NCI-H748 (cell line): ENCODE data around the gene HABP4.
"Not testable (repeated sequence)": the region's sequence is repeated elsewhere in the genome, so short reads cannot be mapped to it uniquely, and the experiment has no call there.

Experiments used
- DNase-seq: peaks from one replicate; lab custom pipeline; 2025; ENCODE audit not compliant: unreplicated experiment; lab: John Stamatoyannopoulos, UW

The HABP4 gene

DNA sequence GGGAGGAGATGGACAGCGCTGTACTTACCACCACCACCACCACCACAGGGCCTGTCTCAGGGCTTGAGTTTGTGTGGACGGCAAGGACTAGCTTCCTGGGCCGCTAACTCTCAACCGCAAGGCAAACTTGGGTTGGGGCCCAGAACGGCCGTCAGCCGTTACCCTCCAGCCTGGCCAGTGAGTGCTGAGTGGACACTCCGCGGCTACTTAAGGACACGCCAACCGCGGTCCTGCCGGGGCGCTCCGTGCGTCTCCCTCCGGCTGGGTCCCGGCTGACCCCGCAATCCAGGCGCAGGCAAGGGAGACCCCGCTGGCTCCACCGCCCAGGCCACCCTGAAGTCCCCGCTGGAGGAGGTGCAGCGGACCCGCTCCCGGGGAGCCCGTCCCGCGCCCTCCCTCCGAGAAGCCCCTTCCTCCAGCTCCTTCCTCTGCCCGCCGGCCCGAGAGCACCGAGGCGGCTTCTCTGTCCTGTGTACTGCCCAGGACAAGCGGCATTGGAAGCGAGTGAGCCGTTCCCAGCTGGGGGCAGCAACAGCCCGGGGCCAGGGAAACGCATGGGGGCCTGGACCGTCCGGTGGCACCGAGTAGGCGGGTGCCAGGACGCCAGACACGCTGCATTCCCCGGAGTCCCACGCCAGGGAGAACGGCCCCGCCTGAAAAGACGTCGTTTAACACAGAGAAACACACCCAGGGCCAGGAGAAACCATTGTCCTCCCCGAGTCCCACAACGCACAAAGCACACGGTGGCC, 46.6 kb downstream of the HABP4 start:
- DNase-seq = no peak

DNA sequence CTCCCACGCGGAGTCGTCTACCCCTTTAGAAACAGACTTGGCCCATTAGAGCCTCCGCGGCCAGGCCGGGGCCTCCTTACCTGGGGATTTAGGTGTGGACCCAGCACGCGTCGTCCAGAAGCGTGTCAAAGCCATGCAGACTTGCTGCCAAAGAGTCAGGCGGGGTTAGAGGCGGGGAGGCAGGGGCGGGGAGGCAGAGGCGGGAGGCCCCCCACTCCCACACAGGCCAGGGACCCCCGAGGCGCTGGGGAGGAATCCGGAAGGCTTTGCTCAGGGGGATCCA, 47.1 kb downstream of the HABP4 start:
- no peak for DNase-seq

DNA sequence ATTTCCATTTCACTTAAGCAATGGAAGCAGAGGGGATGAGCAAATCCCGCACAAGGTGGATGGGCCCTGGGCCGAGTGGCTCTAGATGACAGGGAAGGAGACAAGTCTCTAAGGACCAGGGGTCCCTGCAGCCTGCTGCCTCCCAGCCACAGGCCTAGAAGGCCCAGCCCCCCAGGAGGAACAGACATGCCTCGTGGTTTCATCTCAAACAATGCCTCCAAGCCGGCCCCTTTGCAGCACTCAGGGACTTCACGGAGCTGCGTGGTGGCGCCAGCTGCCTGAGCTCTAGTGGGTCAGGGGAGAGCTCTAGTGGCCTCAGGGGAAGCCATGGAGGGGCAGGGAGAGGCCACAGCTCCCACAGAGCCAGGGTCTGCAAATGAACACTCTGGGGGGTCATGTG, 48.8 kb downstream of the HABP4 start:
- no peak for DNase-seq

DNA sequence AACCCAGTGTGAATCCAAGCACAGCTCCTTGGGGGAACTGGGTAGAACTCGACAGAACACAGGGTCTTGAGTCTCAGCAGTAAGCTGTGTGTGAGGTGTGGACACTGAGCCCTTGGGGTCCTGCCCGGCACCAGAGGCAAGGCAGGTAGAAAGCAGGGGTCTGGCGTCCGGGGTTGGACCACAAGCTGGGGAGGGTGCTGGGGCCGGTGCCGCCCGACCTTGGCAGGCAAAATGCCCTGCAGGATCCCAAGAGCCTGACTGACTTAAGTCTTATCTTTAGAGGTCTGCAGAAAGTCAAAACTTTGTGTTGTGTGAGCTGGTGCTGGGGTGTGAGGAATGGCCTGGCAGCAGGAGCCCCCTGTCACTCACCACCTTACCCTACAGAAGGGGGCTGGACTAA, 49.3 kb downstream of the HABP4 start:
- no peak for DNase-seq

DNA sequence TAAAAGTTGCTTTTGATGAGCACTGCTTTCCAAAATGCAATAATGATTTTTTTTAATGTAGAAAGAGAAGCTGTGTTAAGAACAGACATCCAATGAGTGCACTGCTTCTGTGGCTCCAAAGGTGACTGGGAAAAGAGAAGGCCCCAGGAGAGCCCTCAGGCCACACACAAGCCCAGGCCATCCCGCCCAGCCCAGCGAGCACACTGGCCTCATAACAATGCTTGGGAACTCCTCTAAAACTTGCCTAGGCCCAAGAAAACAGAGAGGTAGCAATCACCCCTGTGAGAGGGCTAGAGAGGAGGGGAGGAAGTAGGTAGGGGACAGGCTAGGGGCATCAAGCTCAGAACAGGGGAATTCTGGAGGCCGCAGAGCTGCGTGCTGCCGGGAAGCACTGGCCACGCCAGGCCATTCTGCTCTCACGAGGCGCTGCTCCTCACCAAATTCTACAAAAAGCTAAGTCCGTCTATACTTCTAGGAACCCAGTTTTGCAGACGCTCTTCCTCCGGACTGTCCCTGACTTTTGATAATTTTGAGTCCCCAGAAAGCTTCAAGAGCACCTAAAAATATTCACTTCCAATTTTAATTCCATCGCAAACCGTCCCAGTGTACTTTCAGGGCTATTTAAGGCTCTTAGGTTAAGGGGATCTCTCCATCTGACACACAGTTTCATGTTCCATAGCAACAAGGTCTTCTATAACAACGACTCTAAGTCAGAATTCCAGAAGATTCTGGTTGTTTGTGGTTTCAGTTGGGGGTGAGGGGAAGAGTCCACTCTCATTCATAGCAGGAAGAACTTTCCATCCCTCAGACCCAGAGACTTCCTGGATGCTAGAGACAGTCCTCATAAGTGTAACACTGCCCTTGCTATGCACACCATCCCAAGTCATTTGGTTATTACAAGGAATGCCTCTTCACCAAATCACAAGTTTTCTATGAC, 51.0 kb downstream of the HABP4 start:
- no peak for DNase-seq

DNA sequence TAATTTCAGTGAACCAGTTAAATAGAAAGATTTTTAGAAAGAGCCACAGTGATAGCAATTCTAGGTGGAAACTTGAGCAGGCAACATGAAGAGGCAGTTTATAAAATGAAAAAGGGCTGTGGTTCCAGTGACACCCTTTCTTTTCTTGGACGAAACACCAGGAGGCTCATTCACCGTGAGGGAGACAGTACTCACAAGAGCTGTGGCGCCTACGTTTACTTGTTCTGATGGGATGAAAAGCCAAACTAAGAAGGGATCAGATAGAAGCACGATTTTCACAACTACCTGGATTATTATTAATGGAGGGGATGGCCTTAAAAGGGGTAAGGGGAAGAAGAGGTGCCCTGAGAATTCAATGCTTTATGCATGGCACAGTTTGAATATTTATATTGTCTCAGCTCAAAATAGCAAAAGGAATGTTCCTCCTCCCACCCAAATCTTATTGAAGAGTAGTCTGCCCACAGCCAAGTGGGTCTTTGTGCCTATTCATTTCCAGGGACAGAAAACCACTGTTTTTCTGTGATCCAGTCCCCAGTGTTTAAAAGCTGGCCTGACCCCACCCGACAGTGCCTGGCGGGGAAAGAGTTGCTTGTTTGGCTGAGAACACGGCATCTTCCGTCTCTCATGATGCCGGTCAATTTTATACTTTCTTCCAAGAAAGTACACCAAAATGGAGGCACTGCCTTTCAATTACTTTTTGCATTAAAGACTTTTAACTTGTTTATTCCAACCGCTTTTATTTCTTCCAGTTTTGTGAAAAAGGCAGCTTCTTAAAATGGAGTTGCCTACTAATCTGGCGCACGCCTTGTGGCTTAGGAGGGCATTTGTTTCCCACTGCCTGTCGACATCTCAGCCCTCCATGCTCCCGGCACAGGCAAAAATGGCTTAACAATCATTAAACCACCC, 51.9 kb downstream of the HABP4 start:
- DNase-seq = no peak

DNA sequence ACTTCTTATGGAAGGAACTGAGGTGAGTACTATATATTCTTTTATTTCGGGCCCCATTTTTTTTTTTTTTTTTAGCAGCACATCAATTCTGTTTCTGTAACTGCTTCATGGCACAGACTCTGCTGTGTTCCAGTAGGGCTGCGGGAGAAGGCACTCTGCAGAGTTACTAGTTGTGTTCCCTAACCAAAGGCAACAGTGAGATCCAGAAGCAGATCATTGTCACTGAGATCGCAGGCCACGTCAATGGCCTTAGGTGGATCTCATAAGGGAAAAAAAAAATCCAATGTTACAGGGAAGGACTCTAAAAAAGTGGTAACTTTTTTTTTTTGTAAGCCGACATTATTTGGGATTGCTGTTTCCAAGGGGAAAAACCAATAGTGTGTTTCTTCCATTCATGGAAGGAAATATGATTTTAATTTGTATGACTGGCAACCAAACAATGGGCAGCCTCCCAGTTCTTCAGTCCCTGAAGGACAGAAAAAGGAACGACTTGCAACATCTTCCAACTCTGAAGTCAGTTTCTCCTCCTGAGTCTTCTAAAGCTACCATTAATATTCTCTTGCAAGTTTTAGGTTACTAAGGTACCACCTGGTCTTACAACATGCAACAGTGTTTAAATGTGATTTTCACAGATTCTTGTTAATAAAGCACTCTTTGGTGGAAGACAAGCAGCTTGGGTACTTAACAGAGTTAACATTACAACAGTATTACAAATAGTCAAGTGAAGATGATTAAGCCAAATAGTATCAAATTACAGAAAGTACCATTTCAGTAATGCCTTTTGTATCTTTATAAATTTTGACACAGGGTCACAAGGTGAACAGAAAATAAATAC, 52.8 kb downstream of the HABP4 start:
- DNase-seq = no peak

DNA sequence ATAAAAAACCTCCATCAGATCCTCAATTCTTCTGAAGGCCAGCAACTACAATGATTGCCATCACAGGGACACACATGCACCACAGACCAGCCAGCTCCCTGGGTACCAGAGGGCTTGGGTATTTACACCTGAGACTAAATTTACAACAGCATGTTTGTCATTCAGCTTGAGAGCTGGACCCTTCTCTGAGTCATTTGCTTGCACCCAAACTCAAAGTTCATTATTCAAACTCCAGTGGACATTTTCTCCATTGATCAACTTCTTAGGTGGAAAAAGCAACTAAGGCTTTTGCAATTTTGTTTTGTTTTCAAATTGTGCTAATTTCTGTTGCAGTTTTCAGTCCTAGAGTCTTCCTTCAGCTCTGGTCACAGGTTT, 53.4 kb downstream of the HABP4 start:
- DNase-seq = not testable (repeated sequence)

DNA sequence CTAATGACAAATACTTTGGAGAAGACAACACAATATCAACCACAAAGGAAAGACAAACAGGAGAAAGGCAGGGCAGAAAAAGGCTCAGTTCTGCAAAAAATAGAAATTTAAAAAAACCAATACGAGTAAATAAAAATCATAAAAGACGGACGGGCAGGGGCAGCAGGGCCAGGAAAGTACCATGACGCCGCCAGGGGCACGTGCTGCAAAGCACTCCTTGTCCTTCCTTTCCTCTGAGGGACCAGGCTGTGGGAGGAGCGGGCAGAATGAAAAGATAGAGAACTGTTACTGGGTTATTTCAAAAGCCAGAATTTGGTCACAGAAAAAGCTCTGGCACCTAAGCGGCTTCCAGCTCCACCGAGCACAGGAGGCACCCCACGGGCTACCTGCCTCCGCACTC, 53.9 kb downstream of the HABP4 start:
- DNase-seq = no peak

DNA sequence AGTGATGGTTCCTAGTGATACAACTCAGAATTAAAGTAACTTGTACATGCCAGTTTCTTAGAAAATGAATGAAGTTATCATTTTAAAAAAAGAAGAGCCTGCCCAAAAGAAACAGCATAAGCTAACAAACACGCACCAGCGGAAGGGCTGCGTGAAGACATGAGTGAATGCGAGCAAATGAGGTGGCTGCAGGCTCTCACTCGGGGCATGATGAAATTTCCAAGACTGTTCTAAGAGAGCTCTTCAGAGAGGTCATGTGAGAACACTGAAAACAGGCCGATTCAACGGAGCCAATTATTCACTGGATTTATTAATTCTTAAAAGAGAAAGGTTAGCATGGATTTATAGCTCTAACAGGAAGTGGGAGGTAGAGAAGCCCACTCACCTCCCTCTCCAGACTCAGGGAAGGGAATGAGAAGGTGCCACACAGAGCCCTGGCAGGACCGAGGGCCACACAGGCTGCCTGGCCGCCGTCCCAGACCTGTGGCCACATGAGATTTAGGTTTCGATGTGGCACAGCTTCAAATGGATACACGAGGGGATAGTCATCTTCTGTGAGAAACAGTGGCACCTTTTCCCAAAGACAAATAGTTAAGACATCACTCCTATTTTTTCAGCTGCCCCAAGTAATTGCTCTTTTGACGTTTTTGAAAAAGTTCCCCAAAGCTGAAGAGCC, 55.5 kb downstream of the HABP4 start:
- no peak for DNase-seq

DNA sequence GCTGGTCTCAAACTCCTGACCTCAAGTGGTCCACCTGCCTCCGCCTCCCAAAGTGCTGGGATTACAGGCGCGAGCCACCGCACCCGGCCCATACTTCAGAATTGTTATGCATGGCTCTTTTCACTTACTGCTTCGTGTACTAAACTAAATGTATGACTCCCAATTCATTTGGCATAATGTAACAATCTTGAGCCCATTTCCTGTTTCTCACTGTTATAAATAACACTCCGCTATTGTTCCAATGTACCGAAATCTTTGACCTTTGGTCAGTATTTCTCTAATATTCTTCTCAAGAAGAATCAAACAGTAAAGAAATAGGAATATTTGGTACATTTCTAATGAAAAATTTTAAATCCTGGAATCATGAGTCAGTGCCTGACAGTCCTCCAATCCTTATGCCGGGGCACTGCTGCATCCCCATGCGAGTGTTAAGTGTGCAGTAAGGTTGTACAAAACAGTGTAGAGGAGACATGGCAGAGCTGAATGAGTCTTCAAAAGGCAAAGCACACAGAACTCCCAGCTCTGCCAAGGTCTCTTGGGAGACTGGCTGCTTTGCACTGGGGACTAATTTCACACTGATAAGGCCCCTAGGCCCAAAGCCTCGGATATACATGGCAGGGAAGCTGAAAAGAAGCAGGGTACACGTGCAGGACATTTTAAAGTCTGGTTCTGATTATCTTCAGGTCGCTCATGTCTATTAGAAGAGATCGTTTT, 58.4 kb downstream of the HABP4 start:
- no peak for DNase-seq

DNA sequence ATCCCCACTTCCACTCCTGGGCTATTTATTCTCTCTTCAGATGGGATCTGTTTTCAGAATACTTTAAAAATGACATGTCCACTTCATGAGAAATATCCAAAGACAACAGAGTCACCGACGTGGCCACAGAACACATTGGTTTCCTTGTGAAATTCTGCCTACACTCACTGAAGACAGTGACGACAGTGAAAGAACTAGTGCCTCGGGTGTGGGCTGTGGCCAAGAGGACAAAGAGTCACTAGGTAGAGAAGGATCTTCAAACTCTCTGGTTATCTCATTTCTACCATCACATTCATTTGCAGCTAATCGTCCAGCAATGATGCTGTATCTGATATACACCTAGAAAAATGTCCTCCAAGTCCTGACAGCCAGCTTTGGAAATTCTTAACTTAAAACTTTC, 59.1 kb downstream of the HABP4 start:
- no peak for DNase-seq

DNA sequence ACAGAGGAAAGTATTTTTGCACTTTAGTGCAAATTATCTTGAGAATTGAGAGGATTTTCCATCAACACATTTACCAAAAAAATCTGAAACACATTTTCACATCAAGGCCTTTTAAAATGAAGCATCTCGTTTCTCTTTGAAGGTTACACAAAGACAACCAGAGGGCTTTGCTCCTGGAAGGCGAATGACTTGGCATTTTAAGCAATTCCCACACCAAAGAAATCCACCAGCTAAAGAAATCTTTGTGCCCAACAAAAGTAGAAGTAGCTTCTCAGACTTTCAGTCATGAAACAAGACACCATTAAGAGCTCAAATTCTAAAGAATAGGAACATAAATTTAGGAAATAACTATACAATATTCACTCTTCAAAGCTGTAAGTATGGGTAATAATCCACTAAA, 59.9 kb downstream of the HABP4 start:
- no peak for DNase-seq

DNA sequence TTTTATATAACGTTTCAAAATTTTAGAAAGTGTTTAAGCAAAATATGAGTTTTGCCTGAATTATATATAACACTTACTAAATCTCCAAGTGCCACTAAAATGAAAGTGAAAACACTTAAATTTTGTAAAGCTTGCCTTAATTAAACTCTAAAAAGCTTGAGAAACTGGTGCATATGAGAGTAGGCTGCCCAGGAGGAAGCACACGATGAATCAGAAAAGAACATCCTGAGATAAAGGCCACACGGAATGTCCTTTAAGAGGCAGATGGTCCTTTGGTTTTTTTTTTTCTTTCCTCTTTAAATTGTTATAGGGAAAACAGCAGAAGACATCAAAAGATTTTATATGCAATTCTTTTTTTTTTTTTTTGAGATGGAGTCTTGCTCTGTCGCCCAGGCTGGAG, 60.3 kb downstream of the HABP4 start:
- no peak for DNase-seq

DNA sequence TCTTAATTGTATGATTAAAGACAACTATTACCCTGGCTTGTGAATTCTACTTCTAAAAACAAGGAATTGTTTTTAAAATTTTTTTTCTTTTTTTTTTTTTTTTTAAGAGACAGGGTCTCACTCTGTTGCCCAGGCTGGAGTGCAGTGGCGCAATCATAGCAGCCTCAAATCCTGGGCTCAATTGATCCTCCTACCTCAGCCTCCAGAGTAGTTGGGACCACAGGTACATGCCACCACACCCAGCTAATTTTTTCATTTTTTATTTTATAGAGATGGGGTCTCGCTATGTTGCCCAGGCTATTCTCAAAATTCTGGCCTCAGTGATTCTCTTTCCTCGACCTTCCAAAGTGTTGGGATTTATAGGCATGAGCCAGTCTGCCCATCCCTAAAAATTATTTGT, 62.3 kb downstream of the HABP4 start:
- DNase-seq = no peak

DNA sequence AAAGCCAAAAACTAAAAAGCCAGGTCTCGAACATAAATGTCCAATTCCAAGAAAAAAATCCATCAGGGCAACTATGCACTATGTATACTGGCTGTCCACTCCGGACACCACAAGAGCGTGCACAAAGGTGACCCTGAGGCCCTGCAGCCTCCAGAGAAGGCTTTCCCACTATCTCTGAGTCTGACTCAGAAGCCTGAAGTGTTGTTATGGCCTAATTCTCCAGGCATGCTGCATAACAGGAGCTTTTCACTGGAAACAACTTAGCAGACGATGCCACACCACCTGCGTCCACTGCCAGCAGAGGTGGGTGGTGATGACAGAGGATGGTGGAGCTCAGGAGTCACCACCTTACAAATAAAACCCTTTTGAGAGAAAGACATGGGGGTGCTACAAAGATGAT, 63.7 kb downstream of the HABP4 start:
- no peak for DNase-seq

DNA sequence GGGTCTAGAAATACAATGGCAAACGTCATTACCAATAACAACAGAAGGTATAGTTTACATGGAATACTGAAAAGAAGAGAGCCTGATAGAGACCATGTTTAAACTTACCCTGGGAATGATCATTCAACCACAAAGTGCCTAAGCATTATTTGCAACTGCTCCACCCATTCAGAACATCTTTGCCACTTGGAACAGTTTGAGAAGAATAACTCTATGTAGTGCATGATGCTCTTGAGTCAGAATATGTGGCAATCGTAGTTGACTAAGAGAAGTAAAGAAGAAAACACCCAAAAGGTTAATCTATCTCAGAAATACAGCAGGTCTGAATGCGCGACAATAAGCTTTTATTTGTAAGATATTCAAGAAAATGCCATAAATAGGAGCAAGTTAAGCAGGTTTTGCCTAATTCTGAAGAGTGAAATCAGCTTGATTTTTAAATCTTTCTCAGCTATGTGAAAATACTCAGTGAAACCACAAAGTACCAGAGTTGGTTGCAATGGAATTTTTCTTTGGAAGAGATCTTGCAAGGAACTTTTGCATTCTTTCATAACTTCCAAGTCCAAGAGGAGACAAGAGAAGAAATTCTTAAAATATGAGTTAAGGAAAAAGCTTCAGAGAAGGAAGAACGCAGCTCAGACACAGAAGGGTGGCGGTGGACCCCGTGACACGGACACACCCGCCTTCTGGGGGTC, 64.3 kb downstream of the HABP4 start:
- no peak for DNase-seq

DNA sequence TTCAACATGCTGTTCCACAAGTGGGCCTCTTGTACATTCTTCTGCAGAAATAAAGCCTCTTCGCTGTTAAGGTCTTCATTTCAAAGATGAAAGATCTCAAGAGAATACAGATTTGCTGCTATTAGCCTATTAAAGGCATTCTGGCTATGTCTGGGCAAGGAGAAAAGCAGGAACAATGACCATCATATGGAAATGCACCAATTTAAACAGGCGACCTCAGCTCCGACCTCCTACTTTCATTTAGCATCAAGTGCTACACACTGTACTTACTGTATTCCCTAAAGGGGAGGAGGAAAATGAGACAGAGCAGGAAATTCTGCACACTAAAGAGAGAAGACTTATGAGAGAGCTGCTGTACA, 64.8 kb downstream of the HABP4 start:
- no peak for DNase-seq
